Measurements from ENCODE around the gene OPCML.

DNA sequence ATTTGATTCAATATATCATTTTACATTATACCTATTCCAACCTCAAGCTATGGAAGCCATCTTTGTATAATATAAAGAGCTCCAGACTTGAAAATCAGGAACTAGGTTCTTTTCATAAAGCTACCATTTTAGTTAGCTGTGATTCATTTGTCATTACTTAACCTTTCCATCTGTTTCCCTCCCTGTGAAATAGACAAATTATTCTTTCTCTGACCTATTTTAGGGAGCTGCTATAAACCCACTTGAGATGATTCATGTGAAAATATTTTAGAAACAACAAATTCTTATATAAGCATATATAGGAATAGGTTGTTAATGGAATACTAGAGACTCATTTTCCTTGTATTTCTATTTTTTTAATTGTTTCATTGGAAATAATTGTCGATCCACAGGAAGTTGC, 1012.1 kb downstream of the OPCML start:
- TF ChIP-seq SRF (IDR thresholded peaks at IDR 0.05; ENCODE audit: low read depth, low read length) = no peak
- TF ChIP-seq CEBPZ (IDR thresholded peaks at IDR 0.05; ENCODE audit: low read length) = no peak
- TF ChIP-seq, protein P1, sequence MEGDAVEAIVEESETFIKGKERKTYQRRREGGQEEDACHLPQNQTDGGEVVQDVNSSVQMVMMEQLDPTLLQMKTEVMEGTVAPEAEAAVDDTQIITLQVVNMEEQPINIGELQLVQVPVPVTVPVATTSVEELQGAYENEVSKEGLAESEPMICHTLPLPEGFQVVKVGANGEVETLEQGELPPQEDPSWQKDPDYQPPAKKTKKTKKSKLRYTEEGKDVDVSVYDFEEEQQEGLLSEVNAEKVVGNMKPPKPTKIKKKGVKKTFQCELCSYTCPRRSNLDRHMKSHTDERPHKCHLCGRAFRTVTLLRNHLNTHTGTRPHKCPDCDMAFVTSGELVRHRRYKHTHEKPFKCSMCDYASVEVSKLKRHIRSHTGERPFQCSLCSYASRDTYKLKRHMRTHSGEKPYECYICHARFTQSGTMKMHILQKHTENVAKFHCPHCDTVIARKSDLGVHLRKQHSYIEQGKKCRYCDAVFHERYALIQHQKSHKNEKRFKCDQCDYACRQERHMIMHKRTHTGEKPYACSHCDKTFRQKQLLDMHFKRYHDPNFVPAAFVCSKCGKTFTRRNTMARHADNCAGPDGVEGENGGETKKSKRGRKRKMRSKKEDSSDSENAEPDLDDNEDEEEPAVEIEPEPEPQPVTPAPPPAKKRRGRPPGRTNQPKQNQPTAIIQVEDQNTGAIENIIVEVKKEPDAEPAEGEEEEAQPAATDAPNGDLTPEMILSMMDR (CRISPR knock-in tag; IDR thresholded peaks at IDR 0.05) = no peak
- TF ChIP-seq ZSCAN25 (CRISPR knock-in tag; IDR thresholded peaks at IDR 0.05) = no peak
- TF ChIP-seq ZKSCAN1 (IDR thresholded peaks at IDR 0.05; ENCODE audit: low read length) = no peak
- TF ChIP-seq JUNB (CRISPR knock-in tag; IDR thresholded peaks at IDR 0.05; ENCODE audit: borderline replicate concordance) = no peak
- TF ChIP-seq FOXK2 (IDR thresholded peaks at IDR 0.05) = no peak
- TF ChIP-seq NFKB2 (CRISPR knock-in tag; IDR thresholded peaks at IDR 0.05; ENCODE audit: borderline replicate concordance) = no peak
- TF ChIP-seq POLR2A (IDR thresholded peaks at IDR 0.05; ENCODE audit: insufficient read depth in 1 of 2, low read depth in 2 of 2, low read length in 2 of 2) = no peak
- TF ChIP-seq HDAC6 (IDR thresholded peaks at IDR 0.05; ENCODE audit: low read depth, low read length) = no peak
- TF ChIP-seq XBP1 (CRISPR knock-in tag; IDR thresholded peaks at IDR 0.05) = no peak
- no peak for TF ChIP-seq FOXK1 (CRISPR knock-in tag; IDR thresholded peaks at IDR 0.05; ENCODE audit: borderline replicate concordance, low read depth)

Measured in HepG2 (cell line).